GM21717 (cell line): Measurements from ENCODE around the gene NLGN1.

ENCODE experiments used
- ATAC-seq: cut with Tn5 transposase; IDR thresholded peaks from one replicate; pipeline ENCODE4 v1.9.1; 2021; ENCODE audit warnings: mild to moderate bottlenecking, moderate library complexity; ENCODE audit not compliant: unreplicated experiment

Gene NLGN1

DNA sequence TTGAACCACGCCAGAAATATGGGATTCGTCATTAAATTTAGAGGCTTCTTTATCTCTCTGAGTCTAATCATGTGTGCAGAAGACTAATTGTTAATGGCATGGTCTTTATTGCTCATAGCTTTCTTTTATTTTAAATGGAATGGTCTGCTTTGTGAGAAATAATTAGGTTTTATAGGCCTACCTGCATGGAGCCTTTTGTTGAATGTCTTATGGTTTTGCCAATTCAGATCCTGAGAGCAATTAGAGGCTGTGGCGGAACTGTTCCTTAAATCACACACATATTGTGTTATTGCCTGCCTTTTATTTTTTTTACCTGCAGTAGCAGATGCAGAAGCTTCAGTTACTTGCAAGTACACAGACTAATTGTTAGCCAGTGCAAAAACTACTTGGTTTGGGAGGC is 306.2 kb downstream of the NLGN1 start:
- no peak for ATAC-seq

DNA sequence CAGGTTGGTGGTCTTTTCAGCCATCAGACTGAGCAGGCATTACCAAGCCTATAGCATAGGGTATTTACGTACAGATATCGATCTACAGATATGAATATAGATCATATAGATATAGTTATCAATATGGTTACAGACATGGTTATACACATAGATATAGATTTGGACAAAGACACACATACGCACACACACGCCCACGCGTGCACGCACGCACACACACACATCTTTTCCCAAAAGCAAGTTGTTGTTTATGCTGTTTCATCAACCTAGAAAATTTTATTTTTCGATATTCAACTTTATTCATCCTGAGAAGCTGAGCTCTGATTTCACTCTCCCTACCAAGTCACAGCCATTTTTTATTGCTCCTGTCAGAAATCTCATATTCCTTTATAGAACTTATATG is 309.1 kb downstream of the NLGN1 start:
- ATAC-seq: no peak

DNA sequence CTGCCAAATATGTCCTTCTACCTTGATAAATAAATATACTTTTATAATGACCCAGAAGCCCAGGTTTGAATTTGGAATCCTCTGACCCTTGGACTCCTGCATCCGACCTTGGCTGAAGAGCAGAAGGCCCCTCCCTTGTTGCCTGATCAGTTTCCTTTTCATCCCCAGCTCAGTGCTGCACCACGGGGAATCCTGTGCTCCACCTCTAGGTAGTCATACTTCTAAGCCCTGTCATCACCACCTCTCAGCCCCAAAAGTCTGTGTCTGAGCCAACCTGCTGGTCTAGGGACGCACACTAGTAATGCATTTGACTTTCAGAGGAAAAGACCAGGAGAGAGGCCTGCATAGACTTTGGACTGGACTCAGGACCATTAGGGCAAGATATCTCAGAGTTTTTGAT is 310.6 kb downstream of the NLGN1 start:
- no peak for ATAC-seq

DNA sequence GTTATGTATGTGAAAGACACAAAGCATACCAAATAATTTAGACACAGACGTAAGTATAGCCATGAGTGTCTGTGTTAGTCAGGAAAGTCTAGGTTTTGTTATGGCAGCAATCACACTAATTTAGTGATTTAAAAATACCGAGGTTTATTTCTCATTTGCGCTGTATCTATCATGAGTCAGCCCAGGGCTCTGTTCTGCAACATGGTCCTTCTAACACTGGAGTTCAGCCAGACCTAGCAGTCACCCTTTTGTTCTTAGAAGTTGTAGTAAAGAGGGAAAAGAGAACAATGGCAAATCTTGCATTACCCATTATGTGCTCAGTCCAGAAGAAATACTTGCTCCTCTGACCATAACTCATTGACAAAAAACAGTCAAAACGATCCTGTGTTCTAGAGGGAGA is 311.5 kb downstream of the NLGN1 start:
- ATAC-seq: no peak

GRCh38 chr3:173711619-173712018 is 314.1 kb downstream of the NLGN1 start:
- ATAC-seq: no peak

- no peak for ATAC-seq
Measured at GRCh38 chr3:173719585-173719984, 322.0 kb downstream of the NLGN1 start.

DNA sequence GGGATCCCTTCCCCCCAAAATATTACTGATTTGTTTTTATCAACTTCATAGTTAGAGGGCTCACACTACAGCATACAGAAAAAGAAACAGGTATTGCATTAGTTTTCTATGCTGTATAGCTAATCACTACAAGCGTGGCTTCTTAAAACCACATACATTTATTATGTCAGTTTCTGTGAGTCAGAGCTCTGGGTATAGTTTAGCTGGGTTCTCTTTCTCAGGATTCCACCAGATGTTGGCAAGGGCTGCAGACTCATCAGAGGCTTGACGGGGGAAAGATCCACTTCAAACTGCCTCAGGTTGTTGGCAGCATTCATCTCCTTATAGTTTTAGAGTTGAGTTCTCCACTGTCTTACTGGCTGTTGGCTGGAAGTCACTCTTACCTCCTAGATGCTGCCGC is 328.0 kb downstream of the NLGN1 start:
- ATAC-seq: no peak

DNA sequence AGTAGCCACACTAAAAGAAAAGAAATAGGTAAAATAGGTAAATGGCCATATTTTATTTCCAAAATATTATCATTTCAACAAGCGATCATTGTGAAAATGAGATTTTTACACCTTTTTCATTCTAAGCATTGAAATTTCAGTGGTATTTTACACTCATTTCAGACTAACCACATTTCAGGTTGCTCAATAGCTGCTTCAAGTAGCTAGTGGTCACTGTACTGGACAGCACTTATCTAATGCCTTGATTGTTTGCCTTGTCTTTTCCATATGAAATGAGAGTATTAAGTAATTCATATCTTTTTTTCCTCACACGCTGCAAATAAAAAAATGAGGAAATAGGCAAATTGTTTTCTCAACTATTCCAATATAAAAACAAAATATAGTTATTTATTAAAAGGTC is 332.8 kb downstream of the NLGN1 start:
- ATAC-seq: no peak

DNA sequence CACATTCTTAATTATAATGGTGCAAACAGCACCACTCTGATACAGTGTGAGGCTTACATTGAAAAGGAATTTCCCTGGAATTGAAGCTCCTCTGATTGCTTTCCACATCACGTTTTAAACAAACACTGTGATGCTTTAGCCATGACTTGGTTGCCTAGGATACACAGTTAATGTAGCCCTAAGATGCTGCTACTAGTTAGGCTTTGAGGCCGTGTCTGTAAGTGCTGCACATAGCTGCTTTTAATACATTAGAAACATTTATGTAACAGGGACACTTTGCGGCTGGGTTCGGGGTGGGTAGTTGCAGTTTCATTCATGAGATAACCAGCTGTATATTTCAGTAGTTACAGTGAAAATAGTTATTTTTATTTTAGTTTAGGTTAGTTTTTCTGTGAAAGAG is 334.7 kb downstream of the NLGN1 start:
- no peak for ATAC-seq

GRCh38 chr3:173733029-173733652 is 335.6 kb downstream of the NLGN1 start:
- ATAC-seq: no peak

DNA sequence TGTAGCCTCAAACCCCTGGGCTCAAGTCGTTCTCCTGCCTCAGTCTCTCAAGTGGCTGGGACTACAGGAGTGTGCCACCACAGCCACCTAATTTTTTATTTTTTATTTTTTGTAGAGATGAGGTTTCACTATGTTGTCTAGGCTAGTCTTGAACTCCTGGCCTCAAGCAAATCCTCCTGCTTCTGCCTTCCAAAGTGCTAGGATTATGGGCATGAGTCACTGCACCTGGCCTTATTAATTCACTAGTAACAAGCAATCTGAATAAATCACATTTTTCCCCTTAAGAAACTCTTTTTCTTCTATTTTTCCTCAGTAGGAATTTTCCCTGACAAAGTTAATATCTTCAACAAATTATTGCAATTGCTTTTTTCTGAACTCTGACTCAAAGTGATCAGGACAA is 336.9 kb downstream of the NLGN1 start:
- no peak for ATAC-seq

GRCh38 chr3:173734895-173735294 is 337.4 kb downstream of the NLGN1 start:
- no peak for ATAC-seq

GRCh38 chr3:173735841-173736240 is 338.3 kb downstream of the NLGN1 start:
- no peak for ATAC-seq

DNA sequence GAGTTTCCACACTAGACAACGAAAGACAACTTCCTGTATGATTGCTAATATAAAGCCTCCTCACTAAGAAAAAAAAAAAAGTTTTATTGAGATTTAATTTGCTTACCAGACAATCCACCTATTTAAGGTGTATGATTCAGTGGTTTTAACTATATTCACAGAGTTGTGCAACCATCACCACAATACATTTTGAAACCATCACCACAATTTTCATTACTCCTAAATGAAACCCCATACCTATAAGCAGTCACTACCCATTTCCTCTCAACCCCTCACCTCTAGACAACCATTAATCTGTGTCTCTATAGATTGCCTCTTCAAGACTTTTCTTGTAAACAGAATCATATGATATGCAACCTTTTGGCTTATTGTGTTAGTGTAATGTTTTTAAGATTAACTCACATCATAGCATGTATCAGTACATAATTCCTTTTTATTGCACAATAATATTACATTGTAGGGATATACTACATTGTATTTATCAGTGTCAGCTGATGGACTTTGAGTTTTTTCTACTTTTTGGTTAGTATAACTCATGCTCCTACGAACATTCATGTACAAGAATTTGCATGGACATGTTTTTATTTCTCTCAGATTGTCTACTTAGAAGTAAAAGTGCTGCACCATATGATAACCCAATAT is 339.7 kb downstream of the NLGN1 start:
- peak; percentile 50 for ATAC-seq

DNA sequence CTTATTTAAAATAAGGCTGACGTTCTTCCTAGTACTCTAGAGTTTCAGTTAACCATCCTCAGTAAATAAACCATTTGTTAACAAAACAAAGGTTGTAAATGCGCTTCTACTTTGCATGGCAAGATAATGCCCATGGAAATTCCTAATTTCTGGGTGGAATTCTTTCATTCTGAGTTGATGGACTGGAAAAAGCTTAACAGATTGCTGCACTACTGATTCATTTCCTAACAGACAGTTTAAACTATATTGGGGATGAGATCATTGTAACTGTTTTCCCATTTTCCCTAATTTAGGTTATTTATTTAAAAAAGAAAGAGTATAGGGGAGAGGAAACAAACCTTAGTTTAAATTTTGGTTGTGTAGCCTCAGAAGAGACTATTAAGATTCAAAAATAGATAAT is 342.2 kb downstream of the NLGN1 start:
- no peak for ATAC-seq

GRCh38 chr3:173742491-173742890 is 344.9 kb downstream of the NLGN1 start:
- no peak for ATAC-seq

DNA sequence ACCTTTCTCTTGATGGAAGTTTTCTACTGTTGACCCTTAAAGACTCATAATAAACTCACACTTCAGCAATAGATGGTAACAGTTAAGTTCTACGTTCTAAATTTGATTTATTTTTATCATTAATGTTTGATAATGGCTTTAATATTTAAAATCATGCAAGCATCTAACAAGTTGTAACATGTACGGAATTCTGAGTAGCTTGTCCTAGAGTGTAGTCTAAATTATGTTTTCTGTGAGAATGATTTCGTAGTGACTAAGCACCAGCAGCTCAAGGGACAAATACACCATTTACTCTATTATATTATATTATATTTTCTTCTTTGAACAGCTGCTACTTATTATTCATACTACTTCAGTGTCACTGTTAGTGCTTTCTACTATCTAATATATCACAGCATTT is 345.6 kb downstream of the NLGN1 start:
- no peak for ATAC-seq

DNA sequence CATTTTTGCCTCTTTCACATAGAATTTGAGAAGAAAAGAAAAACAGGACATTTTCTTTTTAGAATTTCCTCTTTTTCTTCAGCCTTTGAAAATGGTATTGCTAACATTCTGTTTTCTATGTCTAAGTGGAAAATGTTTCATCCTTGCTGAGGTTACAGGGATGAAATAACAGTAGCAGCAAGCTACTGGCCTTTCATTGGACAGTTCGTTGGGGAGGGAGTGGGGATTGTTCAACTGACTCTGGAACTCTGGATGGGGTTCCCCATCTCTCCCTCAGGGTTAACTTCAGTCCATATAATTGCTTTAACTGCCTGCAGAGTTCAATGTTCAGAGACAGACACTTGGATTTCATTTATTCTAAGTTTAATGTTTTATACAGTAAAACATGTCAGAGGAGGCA is 346.0 kb downstream of the NLGN1 start:
- ATAC-seq: no peak

GRCh38 chr3:173744479-173744878 is 346.9 kb downstream of the NLGN1 start:
- ATAC-seq: no peak

GRCh38 chr3:173744895-173745294 is 347.4 kb downstream of the NLGN1 start:
- ATAC-seq: no peak

GRCh38 chr3:173745952-173746682 is 348.6 kb downstream of the NLGN1 start:
- no peak for ATAC-seq

- ATAC-seq: no peak
Measured at GRCh38 chr3:173747427-173747826, 349.9 kb downstream of the NLGN1 start.
